A172 (cell line): Measurements from ENCODE around the gene RND1. TPM values are rescaled to one million over a fixed set of nuclear protein-coding genes. Genes with fewer than 3 reads are reported as not detected.

ENCODE experiments used
- DNase-seq: peaks from one replicate; pipeline ENCODE4 v3.0.0-alpha.2; 2015; ENCODE audit warnings: low spot score
- total RNA-seq: library from RNA; depleted of rRNA; stranded (reverse); fragments of >200 nt; shearing (Covaris generic); gene quantifications from 2 replicates; pipeline ENCODE4 v1.2.3, GENCODE V29; 2014; rRNA removed

Gene RND1
- total RNA-seq, 1 experiment from 2014 or later: 0.24 TPM

DNA sequence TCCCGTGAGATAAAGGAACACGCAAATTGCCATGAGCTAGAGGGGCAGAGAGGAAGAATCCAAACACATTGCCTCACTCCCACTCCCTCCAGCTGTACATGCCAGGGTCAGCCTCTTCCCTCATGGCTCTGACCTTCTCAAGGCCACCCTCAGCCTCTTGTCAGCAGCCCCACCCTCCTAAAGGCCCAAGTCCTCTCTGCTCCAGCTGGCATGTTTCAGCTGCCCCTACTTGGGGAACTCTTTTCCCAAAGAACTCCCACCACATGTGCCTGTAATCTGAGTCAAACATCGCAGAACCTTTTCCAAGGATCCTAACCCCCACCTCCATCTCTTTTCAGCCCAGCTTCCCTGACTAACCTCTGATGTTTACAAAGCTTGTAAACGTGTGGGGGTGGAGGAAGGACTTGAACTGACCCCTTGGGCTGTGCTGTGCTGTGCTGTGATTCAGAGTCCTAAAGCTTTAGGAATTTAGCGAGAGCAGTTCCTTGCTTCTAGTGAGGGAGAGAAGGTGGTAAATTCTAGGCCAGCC is 54.7 kb downstream of the RND1 start:
- DNase-seq: no peak

DNA sequence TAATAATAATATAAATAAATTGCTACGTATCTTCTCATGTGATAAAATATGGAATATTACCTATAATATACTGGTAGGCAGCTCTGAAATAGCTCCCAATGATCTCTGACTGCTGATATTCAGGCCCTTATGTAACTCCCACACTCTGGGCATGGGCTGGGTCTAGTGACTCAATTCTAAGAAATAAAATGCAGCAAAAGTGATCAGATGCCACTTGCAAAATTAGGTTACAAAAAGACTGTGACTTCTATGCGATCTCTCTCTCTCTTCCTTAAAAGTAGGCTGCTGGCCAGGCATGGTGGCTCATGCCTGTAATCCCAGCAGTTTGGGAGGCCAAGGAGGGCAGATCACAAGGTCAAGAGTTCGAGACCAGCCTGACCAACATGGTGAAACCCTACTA is 57.7 kb downstream of the RND1 start:
- DNase-seq: no peak

Other genes starting within 250 kb of the RND1 start
- gene KANSL2, start 183.6 kb downstream of the RND1 start, total RNA-seq: 49.3 and 51.3 TPM in 2 replicates
- 23.4 and 24.4 TPM in 2 replicates for gene CCNT1, start 149.2 kb downstream of the RND1 start, total RNA-seq
- gene ADCY6, start 76.8 kb downstream of the RND1 start, total RNA-seq: 13.1 and 14.5 TPM in 2 replicates
- gene CACNB3, start 47.4 kb downstream of the RND1 start, total RNA-seq: 11.7 and 20.4 TPM in 2 replicates
- 105 and 114 TPM in 2 replicates for gene DDX23, start 13.7 kb downstream of the RND1 start, total RNA-seq
- gene FKBP11, start 59.6 kb upstream of the RND1 start, total RNA-seq: 2.8 and 3.3 TPM in 2 replicates
- 51.9 and 78.9 TPM in 2 replicates for gene ARF3, start 91.6 kb upstream of the RND1 start, total RNA-seq
- gene WNT10B, start 105.9 kb upstream of the RND1 start, total RNA-seq: 0.36 and 1.5 TPM in 2 replicates
- not detected in 2 replicates for gene WNT1, start 112.5 kb upstream of the RND1 start, total RNA-seq
- gene DDN, start 133.5 kb upstream of the RND1 start, total RNA-seq: 0.03 and 0.19 TPM in 2 replicates
- gene PRKAG1, start 152.9 kb upstream of the RND1 start, total RNA-seq: 71.9 and 98.1 TPM in 2 replicates
- 17.2 and 41.4 TPM in 2 replicates for gene KMT2D, start 194.9 kb upstream of the RND1 start, total RNA-seq
- 1.2 and 8.0 TPM in 2 replicates for gene RHEBL1, start 204.1 kb upstream of the RND1 start, total RNA-seq
- not detected in 2 replicates for gene DHH, start 228.9 kb upstream of the RND1 start, total RNA-seq
- gene LMBR1L, start 245.0 kb upstream of the RND1 start, total RNA-seq: 16.4 and 21.4 TPM in 2 replicates